H1 (cell line): Measurements from ENCODE around the gene DNAJA1. TPM values are rescaled to one million over a fixed set of nuclear protein-coding genes. Genes with fewer than 3 reads are reported as not detected.

Experiments
- CTCF ChIA-PET: fragments of 300-600 bp; sonication (Branson Sonifier 250); formaldehyde crosslinking; loops from one replicate; lab custom pipeline; 2021; ENCODE audit not compliant: partially characterized antibody; lab: Charles Lee
- POLR2A ChIA-PET: fragments of 300-600 bp; sonication (Branson Sonifier 250); formaldehyde crosslinking; loops from one replicate; lab custom pipeline; 2021; ENCODE audit warnings: inconsistent platforms; ENCODE audit not compliant: partially characterized antibody; lab: Charles Lee
- DNase-seq, 2 experiments: peaks; one replicate each; pipeline versions ENCODE4 v3.0.0 to v3.0.0-alpha.2; 2010 to 2022; ENCODE audit warnings: low spot score in 2 of 2, low read depth in 1 of 2, mixed read lengths in 1 of 2
- FAIRE-seq: peaks from 2 replicates; lab custom pipeline; 2011; peaks lifted over from hg19 to GRCh38; lab: Jason Lieb, UNC
- H2AFZ ChIP-seq: 2 replicates; pipeline ENCODE4 v1.8.1; 2012; ENCODE audit warnings: low read length, inconsistent platforms
- H2AK5ac ChIP-seq: 2 replicates; pipeline ENCODE4 v1.6.1; 2013; ENCODE audit warnings: low read depth, low read length
- H2BK120ac ChIP-seq: replicated peaks from 2 replicates; pipeline ENCODE3; 2013; ENCODE audit warnings: low read depth, low read length, inconsistent platforms
- H2BK12ac ChIP-seq: 2 replicates; pipeline ENCODE4 v1.6.1; 2013; ENCODE audit warnings: low read depth, low read length
- H2BK15ac ChIP-seq: 2 replicates; pipeline ENCODE4 v1.6.1; 2013; ENCODE audit warnings: low read length
- H2BK20ac ChIP-seq: 2 replicates; pipeline ENCODE4 v1.6.1; 2013; ENCODE audit warnings: low read length
- H2BK5ac ChIP-seq: 2 replicates; pipeline ENCODE4 v1.6.1; 2013; ENCODE audit warnings: low read depth, low read length
- H3K14ac ChIP-seq: 2 replicates; pipeline ENCODE4 v1.6.1; 2013; ENCODE audit warnings: inconsistent platforms; ENCODE audit not compliant: insufficient read length
- H3K18ac ChIP-seq: 2 replicates; pipeline ENCODE4 v1.6.1; 2013; ENCODE audit warnings: low read length; ENCODE audit errors: extremely low read depth
- H3K23ac ChIP-seq: 2 replicates; pipeline ENCODE4 v1.6.1; 2013; ENCODE audit warnings: inconsistent platforms; ENCODE audit not compliant: insufficient read length
- H3K23me2 ChIP-seq: 2 replicates; pipeline ENCODE4 v1.6.1; 2013; ENCODE audit warnings: low read depth, low read length
- H3K27ac ChIP-seq: 2 replicates; pipeline ENCODE4 v1.6.1; 2011; ENCODE audit warnings: low read depth, low read length, inconsistent platforms
- H3K27me3 ChIP-seq, 4 experiments: replicated peaks in 1 of 4; 1 replicate in 1 of 4; 2 replicates in 3 of 4; pipeline versions ENCODE4 v1.6.1 to v1.8.1; 2011 to 2013; ENCODE audit warnings: low read length in 3 of 4, mild to moderate bottlenecking in 3 of 4, inconsistent platforms in 2 of 4, mixed read lengths in 2 of 4, moderate library complexity in 1 of 4; ENCODE audit not compliant: control insufficient read depth in 3 of 4, insufficient read depth in 3 of 4; ENCODE audit errors: extremely low read depth in 1 of 4
- H3K36me3 ChIP-seq, 4 experiments: 2 replicates each; pipeline versions ENCODE4 v1.6.1 to v1.8.1; 2011 to 2013; ENCODE audit warnings: mild to moderate bottlenecking in 4 of 4, low read length in 3 of 4, moderate library complexity in 2 of 4, control low read depth in 1 of 4, inconsistent platforms in 1 of 4; ENCODE audit not compliant: insufficient read depth in 4 of 4, control insufficient read depth in 2 of 4
- H3K4ac ChIP-seq: replicated peaks from 2 replicates; pipeline ENCODE3; 2013; ENCODE audit warnings: low read length, low read depth, mixed read lengths, inconsistent platforms; ENCODE audit not compliant: insufficient read length
- H3K4me1 ChIP-seq, 4 experiments: replicated peaks in 1 of 4; 1 replicate in 1 of 4; 2 replicates in 3 of 4; pipeline versions ENCODE4 v1.6.1 to v1.8.1; 2011 to 2013; ENCODE audit warnings: low read length in 3 of 4, inconsistent platforms in 2 of 4, mixed read lengths in 1 of 4; ENCODE audit not compliant: insufficient read depth in 4 of 4, control insufficient read depth in 3 of 4
- H3K4me2 ChIP-seq, 2 experiments: 2 replicates each; pipeline versions ENCODE4 v1.6.1 to v1.8.1; 2011 to 2013; ENCODE audit warnings: low read depth in 2 of 2, low read length in 2 of 2, control low read depth in 1 of 2, inconsistent platforms in 1 of 2, mild to moderate bottlenecking in 1 of 2; ENCODE audit not compliant: insufficient read depth in 1 of 2
- H3K4me3 ChIP-seq, 4 experiments: fragments of 200-600, 300-600 bp in 1 of 4; sonication (generic), shearing (Covaris generic), sonication (Bioruptor Twin) in 1 of 4; 2 replicates each; pipeline versions ENCODE4 v1.5.1 to v1.8.1; 2011 to 2016; ENCODE audit warnings: low read length in 4 of 4, low read depth in 3 of 4, control low read depth in 2 of 4, inconsistent platforms in 2 of 4, mild to moderate bottlenecking in 2 of 4, mixed read lengths in 1 of 4, moderate library complexity in 1 of 4; ENCODE audit not compliant: insufficient read depth in 2 of 4; ENCODE audit errors: extremely low read depth in 1 of 4
- H3K56ac ChIP-seq: replicated peaks from 2 replicates; pipeline ENCODE3; 2013; ENCODE audit warnings: low read depth, mild to moderate bottlenecking, mixed read lengths, low read length, inconsistent platforms; ENCODE audit not compliant: insufficient read length
- H3K79me1 ChIP-seq: 2 replicates; pipeline ENCODE4 v1.6.1; 2013; ENCODE audit warnings: low read depth, low read length, control low read depth
- H3K79me2 ChIP-seq, 2 experiments: 2 replicates each; pipeline versions ENCODE4 v1.6.1 to v1.8.1; 2012 to 2013; ENCODE audit warnings: low read length in 2 of 2, mild to moderate bottlenecking in 2 of 2, inconsistent platforms in 1 of 2; ENCODE audit not compliant: insufficient read depth in 2 of 2, control insufficient read depth in 1 of 2
- H3K9ac ChIP-seq, 4 experiments: replicated peaks in 1 of 4; 1 replicate in 1 of 4; 2 replicates in 3 of 4; pipeline versions ENCODE4 v1.6.1 to v1.8.1; 2011 to 2013; ENCODE audit warnings: low read depth in 3 of 4, low read length in 3 of 4, control low read depth in 2 of 4, mild to moderate bottlenecking in 2 of 4, moderate library complexity in 2 of 4, inconsistent platforms in 1 of 4; ENCODE audit errors: extremely low read depth in 1 of 4
- H3K9me3 ChIP-seq, 2 experiments: 2 replicates each; pipeline versions ENCODE4 v1.6.1 to v1.8.1; 2012 to 2013; ENCODE audit warnings: mild to moderate bottlenecking in 2 of 2, moderate library complexity in 2 of 2, control low read depth in 1 of 2, inconsistent platforms in 1 of 2, low read depth in 1 of 2, low read length in 1 of 2, mixed read lengths in 1 of 2; ENCODE audit not compliant: insufficient read depth in 2 of 2
- H4K20me1 ChIP-seq, 2 experiments: replicated peaks in 1 of 2; 2 replicates each; pipeline versions ENCODE3 to v1.8.1; 2011 to 2013; ENCODE audit warnings: inconsistent platforms in 2 of 2, low read length in 2 of 2, mild to moderate bottlenecking in 1 of 2; ENCODE audit not compliant: insufficient read depth in 2 of 2, control insufficient read depth in 1 of 2
- H4K5ac ChIP-seq: 2 replicates; pipeline ENCODE4 v1.6.1; 2013; ENCODE audit warnings: low read length, low read depth, mixed read lengths, inconsistent platforms; ENCODE audit not compliant: insufficient read length
- H4K8ac ChIP-seq: 2 replicates; pipeline ENCODE4 v1.8.0; 2013; ENCODE audit warnings: mild to moderate bottlenecking, moderate library complexity, low read length, inconsistent platforms; ENCODE audit not compliant: insufficient read depth; ENCODE audit errors: extremely low read depth
- H4K91ac ChIP-seq: replicated peaks from 2 replicates; pipeline ENCODE3; 2013; ENCODE audit warnings: low read length, mixed read lengths, inconsistent platforms; ENCODE audit not compliant: insufficient read length
- ASH2L ChIP-seq: fragments of 200-600, 300-600 bp; sonication (generic); IDR thresholded peaks from one replicate; pipeline ENCODE4 v1.7.1; 2017; ENCODE audit warnings: low read length
- CBX5 ChIP-seq: fragments of 300-800, 300-1000 bp; sonication (generic); IDR thresholded peaks from 2 replicates; pipeline ENCODE4 v1.7.1; 2016; ENCODE audit warnings: antibody characterized with exemption, low read length, low read depth
- CEBPB ChIP-seq: IDR thresholded peaks from 2 replicates; pipeline ENCODE4 v1.6.1; 2012; ENCODE audit warnings: low read depth, low read length
- NANOG ChIP-seq: IDR thresholded peaks from 2 replicates; pipeline ENCODE4 v1.6.1; 2011; ENCODE audit warnings: low read length, low read depth, mild to moderate bottlenecking, inconsistent platforms; ENCODE audit not compliant: insufficient read depth, poor library complexity, severe bottlenecking
- NRF1 ChIP-seq: IDR thresholded peaks from 2 replicates; pipeline ENCODE4 v1.6.1; 2011; ENCODE audit warnings: mild to moderate bottlenecking, low read depth, low read length, improper control_type of control experiment
- PHF8 ChIP-seq: fragments of 200-600 bp; sonication (generic); conservative IDR thresholded peaks from 2 replicates; pipeline ENCODE4 v1.7.1; 2012; ENCODE audit warnings: low read depth, mild to moderate bottlenecking, inconsistent platforms, low read length, moderate library complexity
- SRF ChIP-seq: IDR thresholded peaks from 2 replicates; pipeline ENCODE4 v1.6.1; 2011; ENCODE audit warnings: mild to moderate bottlenecking, low read depth, low read length, moderate library complexity
- WGBS, 2 experiments: shearing (Covaris generic) in 1 of 2; methylation state at CpG; one replicate each; pipeline versions ENCODE4 v1.1.6 to v1.1.7; 2013 to 2015; ENCODE audit warnings: low lambda C conversion rate in 2 of 2, mixed read lengths in 2 of 2, inconsistent platforms in 1 of 2, low coverage in 1 of 2, missing lambda C conversion rate in 1 of 2; ENCODE audit not compliant: insufficient replicate concordance in 2 of 2, insufficient coverage in 1 of 2, insufficient read length in 1 of 2; ENCODE audit errors: extremely low coverage in 1 of 2, missing lambda C conversion rate in 1 of 2; 5-methylcytosine and 5-hydroxymethylcytosine counted together
- polyA plus RNA-seq, 7 experiments: library from polyadenylated mRNA; depleted of rRNA in 3 of 7; stranded (reverse) in 5 of 7; unstranded in 2 of 7; fragments of >200 nt in 5 of 7; fragments of 200-250 nt in 2 of 7; gene quantifications; 1 replicate in 5 of 7; 2 replicates in 1 of 7; 4 replicates in 1 of 7; pipeline versions ENCODE4 v1.2.1 to v1.2.3, GENCODE V29; 2011 to 2013; ENCODE audit warnings: missing spikeins in 2 of 7, mixed read lengths in 2 of 7
- total RNA-seq: library from RNA; stranded (reverse); fragmentation: NEBNext Ultra II Directional; extraction: Animal tissue kit (Norgen Biotek cat#: 25700); gene quantifications from 2 replicates; pipeline ENCODE4 v1.2.1, GENCODE V29; 2021
- TF ChIP-seq, protein P1 (sequence below): IDR thresholded peaks from 2 replicates; pipeline ENCODE4 v1.6.1; 2012; ENCODE audit warnings: inconsistent platforms
- TF ChIP-seq, protein P2 (sequence below): IDR thresholded peaks from 2 replicates; pipeline ENCODE4 v1.6.1; 2012; ENCODE audit warnings: low read length, inconsistent platforms
- TF ChIP-seq, protein P3 (sequence below): IDR thresholded peaks from 2 replicates; pipeline ENCODE4 v1.6.1; 2011; ENCODE audit warnings: low read depth, mild to moderate bottlenecking, low read length; ENCODE audit not compliant: insufficient read depth

Gene DNAJA1
- total and polyA plus RNA-seq, 2 of the 8 experiments (the other 6 are each of a cell fraction or from before 2014, with no cell fraction given) = 54.4 to 159 TPM

DNA sequence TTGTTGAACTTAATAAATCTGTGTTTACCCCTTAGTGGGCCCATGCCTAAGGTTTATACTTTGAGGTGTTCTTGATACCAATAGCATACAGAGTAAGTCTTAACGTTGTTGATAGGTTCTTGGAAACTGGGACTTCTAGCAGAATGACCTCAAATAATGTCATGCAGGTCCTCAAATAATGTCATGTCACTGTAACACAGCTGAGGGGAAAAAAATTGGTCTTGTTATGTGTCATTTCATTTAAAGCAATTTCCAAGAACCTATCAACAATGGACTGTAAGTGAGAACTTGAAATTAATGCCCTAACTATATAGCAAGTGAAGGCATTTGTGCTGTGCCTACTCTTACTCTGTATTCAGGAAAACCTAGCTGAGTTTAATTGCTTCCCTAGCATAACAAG lies 7.2 kb downstream of the DNAJA1 start:
- H3K56ac ChIP-seq = no peak overlapping the region
- no peaks in the 10 kb centered on the region for H3K9me3 ChIP-seq
- no peak overlapping the region for H2AK5ac ChIP-seq
- no peak overlapping the region for H4K91ac ChIP-seq
- no peaks in the 10 kb centered on the region for H3K23me2 ChIP-seq
- no peak overlapping the region for H4K8ac ChIP-seq
- H3K4me3 ChIP-seq = no peak overlapping the region
- no peak overlapping the region for H3K23ac ChIP-seq
- no peaks in the 10 kb centered on the region for H3K27me3 ChIP-seq
- no peaks in the 10 kb centered on the region for H3K4me1 ChIP-seq
- H2AFZ ChIP-seq = no peak overlapping the region
- no peak overlapping the region for H2BK20ac ChIP-seq
- H2BK12ac ChIP-seq = no peak overlapping the region
- peaks cover 12 to 64% of the 10 kb centered on the region in 2 experiments for H3K79me2 ChIP-seq
- TF ChIP-seq SRF = no peak
- TF ChIP-seq CEBPB = no peak
- TF ChIP-seq, protein P1, sequence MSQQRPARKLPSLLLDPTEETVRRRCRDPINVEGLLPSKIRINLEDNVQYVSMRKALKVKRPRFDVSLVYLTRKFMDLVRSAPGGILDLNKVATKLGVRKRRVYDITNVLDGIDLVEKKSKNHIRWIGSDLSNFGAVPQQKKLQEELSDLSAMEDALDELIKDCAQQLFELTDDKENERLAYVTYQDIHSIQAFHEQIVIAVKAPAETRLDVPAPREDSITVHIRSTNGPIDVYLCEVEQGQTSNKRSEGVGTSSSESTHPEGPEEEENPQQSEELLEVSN = no peak
- TF ChIP-seq, protein P2, sequence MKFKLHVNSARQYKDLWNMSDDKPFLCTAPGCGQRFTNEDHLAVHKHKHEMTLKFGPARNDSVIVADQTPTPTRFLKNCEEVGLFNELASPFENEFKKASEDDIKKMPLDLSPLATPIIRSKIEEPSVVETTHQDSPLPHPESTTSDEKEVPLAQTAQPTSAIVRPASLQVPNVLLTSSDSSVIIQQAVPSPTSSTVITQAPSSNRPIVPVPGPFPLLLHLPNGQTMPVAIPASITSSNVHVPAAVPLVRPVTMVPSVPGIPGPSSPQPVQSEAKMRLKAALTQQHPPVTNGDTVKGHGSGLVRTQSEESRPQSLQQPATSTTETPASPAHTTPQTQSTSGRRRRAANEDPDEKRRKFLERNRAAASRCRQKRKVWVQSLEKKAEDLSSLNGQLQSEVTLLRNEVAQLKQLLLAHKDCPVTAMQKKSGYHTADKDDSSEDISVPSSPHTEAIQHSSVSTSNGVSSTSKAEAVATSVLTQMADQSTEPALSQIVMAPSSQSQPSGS = no peak
- TF ChIP-seq NRF1 = no peak
- TF ChIP-seq PHF8 = no peak
- no peak for TF ChIP-seq ASH2L
- TF ChIP-seq, protein P3, sequence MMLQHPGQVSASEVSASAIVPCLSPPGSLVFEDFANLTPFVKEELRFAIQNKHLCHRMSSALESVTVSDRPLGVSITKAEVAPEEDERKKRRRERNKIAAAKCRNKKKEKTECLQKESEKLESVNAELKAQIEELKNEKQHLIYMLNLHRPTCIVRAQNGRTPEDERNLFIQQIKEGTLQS = no peak
- no peak for TF ChIP-seq NANOG
- TF ChIP-seq CBX5 = no peak
- H2BK5ac ChIP-seq = no peak overlapping the region
- FAIRE-seq (no peak), DNase-seq (no peak)
- H3K27ac ChIP-seq = no peak overlapping the region
- H3K4ac ChIP-seq = no peak overlapping the region
- H3K4me2 ChIP-seq = no peak overlapping the region
- ChIA-PET CTCF (no interaction called here), POLR2A (interaction anchor here (0.8 kb wide), 1 partner anchor 8 kb away, joined by 3 read pairs; no protein-coding TSS in a partner anchor)
- H3K36me3 ChIP-seq = peaks cover 45 to 100% (median 86%) of the 10 kb centered on the region in 4 experiments
- H3K18ac ChIP-seq = no peak overlapping the region
- no peak overlapping the region for H4K5ac ChIP-seq
- WGBS, 2 experiments = 89% methylated on average over 1 of the region's 1 CpG; no CpG with 5 or more reads in 1 of the 2 experiments
- no peak overlapping the region for H3K9ac ChIP-seq
- no peak overlapping the region for H2BK15ac ChIP-seq
- no peaks in the 10 kb centered on the region for H3K79me1 ChIP-seq
- peaks cover 12 to 19% of the 10 kb centered on the region in 2 experiments for H4K20me1 ChIP-seq
- no peak overlapping the region for H3K14ac ChIP-seq
- no peak overlapping the region for H2BK120ac ChIP-seq
